KMS-11 (cell line): Measurements from ENCODE around the gene CIB4.

Experiments used
- H2AFZ ChIP-seq: fragments of 200-600 bp; sonication (generic); 2 replicates; pipeline ENCODE4 v1.6.1; 2016; ENCODE audit warnings: antibody characterized with exemption, mixed run types, low read depth
- H3K27ac ChIP-seq: fragments of 200-600 bp; sonication (generic); 2 replicates; pipeline ENCODE4 v1.6.1; 2016; ENCODE audit warnings: mild to moderate bottlenecking, mixed run types
- H3K27me3 ChIP-seq: fragments of 200-600 bp; sonication (generic); 2 replicates; pipeline ENCODE4 v1.6.1; 2017; ENCODE audit warnings: mild to moderate bottlenecking, low read depth, mixed run types, moderate library complexity; ENCODE audit not compliant: insufficient read depth
- H3K36me3 ChIP-seq: fragments of 200-600 bp; sonication (generic); 2 replicates; pipeline ENCODE4 v1.6.1; 2017; ENCODE audit warnings: mild to moderate bottlenecking, mixed run types; ENCODE audit not compliant: insufficient read depth
- H3K4me1 ChIP-seq: fragments of 200-600 bp; sonication (generic); 2 replicates; pipeline ENCODE4 v1.6.1; 2016; ENCODE audit warnings: mild to moderate bottlenecking, low read depth, mixed run types; ENCODE audit not compliant: poor library complexity, severe bottlenecking
- H3K4me2 ChIP-seq: fragments of 200-600 bp; sonication (generic); 2 replicates; pipeline ENCODE4 v1.7.0; 2016; ENCODE audit warnings: mild to moderate bottlenecking, mixed run types
- H3K4me3 ChIP-seq: fragments of 200-600 bp; sonication (generic); IDR thresholded peaks from 2 replicates; pipeline ENCODE4 v1.6.1; 2017; ENCODE audit warnings: low read depth, low read length, mixed read lengths; ENCODE audit not compliant: insufficient read depth
- H3K79me2 ChIP-seq: fragments of 200-600 bp; sonication (generic); 2 replicates; pipeline ENCODE4 v1.6.1; 2016; ENCODE audit warnings: low read depth, mixed run types; ENCODE audit not compliant: insufficient read depth
- H3K9ac ChIP-seq: fragments of 200-600 bp; sonication (generic); 2 replicates; pipeline ENCODE4 v1.6.1; 2016; ENCODE audit warnings: mild to moderate bottlenecking, mixed run types
- H4K20me1 ChIP-seq: fragments of 200-600 bp; sonication (generic); 2 replicates; pipeline ENCODE4 v1.6.1; 2016; ENCODE audit warnings: mild to moderate bottlenecking, mixed run types; ENCODE audit not compliant: insufficient read depth
- CTCF ChIP-seq: fragments of 200-600 bp; sonication (generic); conservative IDR thresholded peaks from 2 replicates; pipeline ENCODE4 v1.6.1; 2017; ENCODE audit warnings: low read depth, mild to moderate bottlenecking, antibody characterized with exemption, low read length, moderate library complexity, mixed read lengths

Gene CIB4

DNA sequence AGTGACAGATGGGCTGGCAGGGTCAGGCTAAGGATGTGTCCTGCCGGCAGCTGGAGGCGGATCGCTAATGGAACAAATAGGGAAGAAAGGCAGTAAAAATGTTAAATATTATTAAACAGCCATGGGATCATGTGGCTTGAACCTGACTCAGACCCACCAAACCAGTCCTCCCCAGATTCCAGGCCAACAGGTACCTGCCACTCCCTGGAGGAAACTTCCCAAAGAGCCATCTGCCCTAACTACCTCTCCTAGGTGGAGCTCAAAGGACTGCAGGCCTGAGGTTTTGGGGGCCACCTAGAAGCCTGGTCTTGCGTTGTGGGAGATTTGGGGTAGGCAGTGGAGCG lies 34.3 kb downstream of the CIB4 start:
- Histone ChIP-seq H3K4me2 (no peak overlapping the region), H3K27ac (no peak overlapping the region), H3K9ac (no peak overlapping the region), H3K4me1 (no peaks in the 10 kb centered on the region), H2AFZ (no peak overlapping the region), H3K36me3 (no peaks in the 10 kb centered on the region), H3K4me3 (no peak overlapping the region), H4K20me1 (no peaks in the 10 kb centered on the region), H3K79me2 (no peaks in the 10 kb centered on the region), H3K27me3 (peaks cover 62% of the 10 kb centered on the region)
- TF ChIP-seq CTCF: no peak

- H3K9ac ChIP-seq: no peak overlapping the region
- H3K4me1 ChIP-seq: no peaks in the 10 kb centered on the region
- H2AFZ ChIP-seq: no peak overlapping the region
- no peaks in the 10 kb centered on the region for H4K20me1 ChIP-seq
- peaks cover 62% of the 10 kb centered on the region for H3K27me3 ChIP-seq
- H3K4me2 ChIP-seq: no peak overlapping the region
- H3K79me2 ChIP-seq: no peaks in the 10 kb centered on the region
- H3K36me3 ChIP-seq: no peaks in the 10 kb centered on the region
- H3K27ac ChIP-seq: no peak overlapping the region
- no peak for TF ChIP-seq CTCF
- no peak overlapping the region for H3K4me3 ChIP-seq
Measured at GRCh38 chr2:26605999-26606846, 34.9 kb downstream of the CIB4 start.

GRCh38 chr2:26605195-26605998 lies 35.8 kb downstream of the CIB4 start:
- peaks cover 55% of the 10 kb centered on the region for H3K27me3 ChIP-seq
- no peak overlapping the region for H2AFZ ChIP-seq
- H3K4me1 ChIP-seq: no peaks in the 10 kb centered on the region
- TF ChIP-seq CTCF: peak; percentile 84
- H3K79me2 ChIP-seq: no peaks in the 10 kb centered on the region
- no peak overlapping the region for H3K4me2 ChIP-seq
- H3K9ac ChIP-seq: no peak overlapping the region
- H3K27ac ChIP-seq: no peak overlapping the region
- no peaks in the 10 kb centered on the region for H4K20me1 ChIP-seq
- no peak overlapping the region for H3K4me3 ChIP-seq
- no peaks in the 10 kb centered on the region for H3K36me3 ChIP-seq

- Histone ChIP-seq H4K20me1 (no peaks in the 10 kb centered on the region), H3K4me2 (no peak overlapping the region), H2AFZ (no peak overlapping the region), H3K27ac (no peak overlapping the region), H3K36me3 (no peaks in the 10 kb centered on the region), H3K9ac (no peak overlapping the region), H3K4me1 (no peaks in the 10 kb centered on the region), H3K27me3 (peaks cover 63% of the 10 kb centered on the region; the same call in 1 of the 2 replicates), H3K79me2 (no peaks in the 10 kb centered on the region), H3K4me3 (no peak overlapping the region)
- TF ChIP-seq CTCF: no peak
Measured at GRCh38 chr2:26602575-26602974, 38.6 kb downstream of the CIB4 start.
